HCT116 (cell line): ENCODE measurements around the gene RCBTB2. TPM values are rescaled to one million over a fixed set of nuclear protein-coding genes. Genes with fewer than 3 reads are reported as not detected.

ENCODE experiments used
- ATAC-seq: fragments of 200-7000 bp; cut with Tn5 transposase; 2 replicates; pipeline ENCODE4 v1.9.1; 2020; ENCODE audit warnings: mild to moderate bottlenecking, moderate library complexity
- BruUV-seq: library from RNA; stranded (reverse); fragments of 400-500 nt; replicated peaks from 2 replicates; lab custom pipeline; 2021; lab: Mats Ljungman, UMichigan
- CTCF ChIA-PET: fragments of 300-600 bp; sonication (Branson Sonifier 250); formaldehyde crosslinking; loops from one replicate; lab custom pipeline; 2021; ENCODE audit warnings: antibody characterized with exemption; lab: Charles Lee
- POLR2A ChIA-PET: fragments of 300-600, 350-600 bp; sonication (Branson Sonifier 250); formaldehyde crosslinking; loops from one replicate; lab custom pipeline; 2021; ENCODE audit warnings: antibody characterized with exemption; lab: Charles Lee
- RAD21 ChIA-PET, 2 experiments: fragments of 300-600 bp; sonication (Branson Sonifier 250); formaldehyde crosslinking; loops; one replicate each; lab custom pipeline; 2023; ENCODE audit warnings: low total read pairs in 2 of 2; ENCODE audit not compliant: uncharacterized antibody in 2 of 2, unreplicated experiment in 2 of 2, low non-redundant PET in 1 of 2; lab: Charles Lee
- DNase-seq: peaks from one replicate; pipeline ENCODE4 v3.0.0-alpha.2; 2010; ENCODE audit warnings: low read depth, low spot score
- H2AFZ ChIP-seq: fragments of 200-600 bp; shearing (Covaris generic), sonication (generic); 2 replicates; pipeline ENCODE4 v1.6.1; 2017; ENCODE audit warnings: low read depth, mixed run types, mixed read lengths, antibody characterized with exemption, low read length; ENCODE audit not compliant: poor library complexity, severe bottlenecking
- H3K27ac ChIP-seq: 2 replicates; pipeline ENCODE4 v1.5.1; 2012; ENCODE audit warnings: low read depth, low read length
- H3K27me3 ChIP-seq: fragments of 200-600 bp; sonication (generic); 2 replicates; pipeline ENCODE4 v1.6.1; 2016; ENCODE audit warnings: mixed run types, low read length, mixed read lengths; ENCODE audit not compliant: insufficient read depth
- H3K36me3 ChIP-seq, 2 experiments: fragments of 200-500 bp in 1 of 2; fragments of 200-600 bp in 1 of 2; sonication (Bioruptor generic) in 1 of 2; sonication (generic) in 1 of 2; 2 replicates each; pipeline versions ENCODE4 v1.5.1 to v1.6.1; 2014 to 2016; ENCODE audit warnings: low read length in 2 of 2, inconsistent platforms in 1 of 2, mixed read lengths in 1 of 2, mixed run types in 1 of 2; ENCODE audit not compliant: insufficient read depth in 2 of 2, control insufficient read depth in 1 of 2
- H3K4me1 ChIP-seq, 2 experiments: fragments of 200-600 bp in 1 of 2; sonication (generic) in 1 of 2; 2 replicates each; pipeline versions ENCODE4 v1.5.1 to v1.6.1; 2012 to 2017; ENCODE audit warnings: low read length in 2 of 2, inconsistent platforms in 1 of 2, mild to moderate bottlenecking in 1 of 2, mixed read lengths in 1 of 2, mixed run types in 1 of 2, moderate library complexity in 1 of 2; ENCODE audit not compliant: insufficient read depth in 2 of 2, control insufficient read depth in 1 of 2
- H3K4me2 ChIP-seq: fragments of 200-600 bp; sonication (generic); 2 replicates; pipeline ENCODE4 v1.6.1; 2017; ENCODE audit warnings: mixed run types, low read length, mixed read lengths
- H3K4me3 ChIP-seq, 2 experiments: fragments of 200-600 bp in 1 of 2; sonication (generic) in 1 of 2; replicated peaks in 1 of 2; 2 replicates each; pipeline ENCODE4 v1.5.1; 2011 to 2016; ENCODE audit warnings: low read length in 2 of 2, control low read depth in 1 of 2, low read depth in 1 of 2, mild to moderate bottlenecking in 1 of 2, mixed read lengths in 1 of 2, mixed run types in 1 of 2
- H3K79me2 ChIP-seq: fragments of 200-600 bp; sonication (generic); 2 replicates; pipeline ENCODE4 v1.6.1; 2017; ENCODE audit warnings: mild to moderate bottlenecking, mixed run types, low read length, moderate library complexity, mixed read lengths; ENCODE audit not compliant: insufficient read depth
- H3K9ac ChIP-seq: fragments of 200-600 bp; sonication (generic); 2 replicates; pipeline ENCODE4 v1.6.1; 2016; ENCODE audit warnings: low read length, mixed read lengths
- H3K9me2 ChIP-seq: fragments of 200-600 bp; sonication (generic), shearing (Covaris generic); 2 replicates; pipeline ENCODE4 v1.6.1; 2017; ENCODE audit warnings: mixed run types, mild to moderate bottlenecking, moderate library complexity; ENCODE audit not compliant: insufficient read depth
- H3K9me3 ChIP-seq, 2 experiments: fragments of 200-500 bp in 1 of 2; fragments of 200-600 bp in 1 of 2; sonication (Bioruptor generic) in 1 of 2; sonication (generic) in 1 of 2; 2 replicates each; pipeline ENCODE4 v1.6.1; 2014 to 2017; ENCODE audit warnings: low read length in 2 of 2, mixed read lengths in 2 of 2, inconsistent platforms in 1 of 2, low read depth in 1 of 2, mild to moderate bottlenecking in 1 of 2, mixed run types in 1 of 2, moderate library complexity in 1 of 2; ENCODE audit not compliant: control insufficient read depth in 1 of 2, insufficient read depth in 1 of 2
- H4K20me1 ChIP-seq: fragments of 200-600 bp; sonication (generic), shearing (Covaris generic); 2 replicates; pipeline ENCODE4 v1.6.1; 2017; ENCODE audit warnings: mixed run types, mild to moderate bottlenecking, moderate library complexity; ENCODE audit not compliant: insufficient read depth
- CBX3 ChIP-seq: IDR thresholded peaks from 2 replicates; pipeline ENCODE4 v1.6.1; 2012; ENCODE audit warnings: low read depth
- EGR1 ChIP-seq: IDR thresholded peaks from 2 replicates; pipeline ENCODE4 v1.6.1; 2012; ENCODE audit warnings: low read depth
- ELF1 ChIP-seq: IDR thresholded peaks from 2 replicates; pipeline ENCODE4 v1.6.1; 2012; ENCODE audit warnings: low read depth, borderline replicate concordance
- EZH2 ChIP-seq: fragments of 200-600 bp; sonication (generic); IDR thresholded peaks from 2 replicates; pipeline ENCODE4 v1.6.1; 2017; ENCODE audit warnings: antibody characterized with exemption, mixed run types
- JUND ChIP-seq: IDR thresholded peaks from 2 replicates; pipeline ENCODE4 v1.6.1; 2012
- MAX ChIP-seq: IDR thresholded peaks from 2 replicates; pipeline ENCODE4 v1.6.1; 2012
- POLR2AphosphoS5 ChIP-seq: IDR thresholded peaks from 2 replicates; pipeline ENCODE4 v1.6.1; 2011; ENCODE audit warnings: mild to moderate bottlenecking, low read depth, low read length, moderate library complexity
- RAD21 ChIP-seq: IDR thresholded peaks from 2 replicates; pipeline ENCODE4 v1.6.1; 2012; ENCODE audit warnings: low read depth, mild to moderate bottlenecking
- REST ChIP-seq: IDR thresholded peaks from 2 replicates; pipeline ENCODE4 v1.6.1; 2012; ENCODE audit warnings: low read depth
- SP1 ChIP-seq: IDR thresholded peaks from 2 replicates; pipeline ENCODE4 v1.6.1; 2012; ENCODE audit warnings: low read depth
- TCF7L2 ChIP-seq: IDR thresholded peaks from 2 replicates; pipeline ENCODE4 v1.7.0; 2011; ENCODE audit warnings: borderline replicate concordance, inconsistent platforms; ENCODE audit not compliant: insufficient read depth, insufficient read length; ENCODE audit errors: extremely low read depth
- ZFX ChIP-seq: fragments of 450-650 bp; IDR thresholded peaks from 2 replicates; pipeline ENCODE4 v1.6.1; 2017
- ZNF274 ChIP-seq: fragments of 200-500 bp; sonication (Bioruptor generic); IDR thresholded peaks from 2 replicates; pipeline ENCODE4 v1.6.1; 2014; ENCODE audit warnings: mild to moderate bottlenecking, low read depth, low read length, inconsistent platforms
- intact Hi-C: fragments of 100-400 bp; cut with micrococcal nuclease; formaldehyde crosslinking; loops from 2 replicates; pipeline ENCODE4 v1.10.0; 2022
- total RNA-seq: library from RNA; stranded (reverse); gene quantifications from one replicate; pipeline ENCODE4 v1.2.1, GENCODE V29; 2021; ENCODE audit not compliant: unreplicated experiment

RCBTB2 gene
- total RNA-seq, 1 experiment from 2014 or later = 1.3 TPM

- H3K9me3 ChIP-seq = no peaks in the 10 kb centered on the region
- H3K4me1 ChIP-seq = no peaks in the 10 kb centered on the region
- DNase-seq = no peak
- no peaks in the 10 kb centered on the region for H3K36me3 ChIP-seq
- ChIA-PET CTCF (interaction anchor here (2.4 kb wide), 1 partner anchor 8 kb away, joined by 13 read pairs; no protein-coding TSS in a partner anchor), RAD21 (no interaction called here), POLR2A (no interaction called here)
- H4K20me1 ChIP-seq = no peaks in the 10 kb centered on the region
- H3K9me2 ChIP-seq = no peaks in the 10 kb centered on the region
- no peaks in the 10 kb centered on the region for H3K79me2 ChIP-seq
- no peaks in the 10 kb centered on the region for H3K27me3 ChIP-seq
- H3K27ac ChIP-seq = no peak overlapping the region
- H3K4me2 ChIP-seq = no peak overlapping the region
- no peak overlapping the region for H3K4me3 ChIP-seq
- H2AFZ ChIP-seq = no peak overlapping the region
- no TSS peak for BruUV-seq
- ATAC-seq = no peak
- intact Hi-C loops = no loop called here
- H3K9ac ChIP-seq = no peak overlapping the region
- TF ChIP-seq JUND = no peak
- TF ChIP-seq MAX = no peak
- no peak for TF ChIP-seq POLR2AphosphoS5
- TF ChIP-seq EZH2 = no peak
- TF ChIP-seq SP1 = no peak
- TF ChIP-seq ELF1 = no peak
- TF ChIP-seq CBX3 = no peak
- no peak for TF ChIP-seq RAD21
Observed at GRCh38 chr13:48571126-48571913, 38.4 kb upstream of the RCBTB2 start.

- no peak overlapping the region for H3K4me3 ChIP-seq
- ChIA-PET POLR2A (no interaction called here), RAD21 (no interaction called here), CTCF (interaction anchor here (2.4 kb wide), 1 partner anchor 9 kb away, joined by 13 read pairs; no protein-coding TSS in a partner anchor)
- H3K4me1 ChIP-seq = no peaks in the 10 kb centered on the region
- no TSS peak for BruUV-seq
- no peaks in the 10 kb centered on the region for H3K9me3 ChIP-seq
- no peak overlapping the region for H3K27ac ChIP-seq
- no peak overlapping the region for H2AFZ ChIP-seq
- ATAC-seq (no peak), DNase-seq (no peak)
- no peaks in the 10 kb centered on the region for H3K27me3 ChIP-seq
- no peaks in the 10 kb centered on the region for H3K79me2 ChIP-seq
- intact Hi-C loops = no loop called here
- no peaks in the 10 kb centered on the region for H3K36me3 ChIP-seq
- no peaks in the 10 kb centered on the region for H3K9me2 ChIP-seq
- no peak overlapping the region for H3K9ac ChIP-seq
- no peaks in the 10 kb centered on the region for H4K20me1 ChIP-seq
- no peak overlapping the region for H3K4me2 ChIP-seq
- TF ChIP-seq SP1 = no peak
- no peak for TF ChIP-seq TCF7L2
- no peak for TF ChIP-seq ZNF274
- no peak for TF ChIP-seq REST
- TF ChIP-seq EGR1 = no peak
- TF ChIP-seq POLR2AphosphoS5 = no peak
- no peak for TF ChIP-seq ZFX
- TF ChIP-seq MAX = no peak
Observed at GRCh38 chr13:48570216-48570828, 37.4 kb upstream of the RCBTB2 start.
